Mesendoderm (in vitro differentiated cells): ENCODE results near the gene MTCH1.

ENCODE experiments used
- DNase-seq: peaks from one replicate; pipeline ENCODE4 v3.0.0; 2013
- H2AK5ac ChIP-seq: 2 replicates; pipeline ENCODE4 v1.6.1; 2013; ENCODE audit warnings: low read length, inconsistent platforms
- H2BK120ac ChIP-seq: 2 replicates; pipeline ENCODE4 v1.6.1; 2013; ENCODE audit warnings: low read depth, mild to moderate bottlenecking, low read length, moderate library complexity, mixed read lengths
- H2BK15ac ChIP-seq: replicated peaks from 2 replicates; pipeline ENCODE4 v1.6.1; 2013; ENCODE audit warnings: low read depth, mild to moderate bottlenecking, moderate library complexity
- H2BK5ac ChIP-seq: 2 replicates; pipeline ENCODE4 v1.6.1; 2013; ENCODE audit warnings: low read length, inconsistent platforms
- H3K18ac ChIP-seq: 2 replicates; pipeline ENCODE4 v1.6.1; 2013; ENCODE audit warnings: mild to moderate bottlenecking, low read length, mixed read lengths
- H3K23ac ChIP-seq: one replicate; pipeline ENCODE4 v1.6.1; 2013; ENCODE audit warnings: low read length
- H3K27ac ChIP-seq: 2 replicates; pipeline ENCODE4 v1.5.1; 2013; ENCODE audit warnings: low read depth, mild to moderate bottlenecking, inconsistent platforms, low read length, moderate library complexity
- H3K27me3 ChIP-seq: 2 replicates; pipeline ENCODE4 v1.6.1; 2013; ENCODE audit warnings: low read length, control low read depth, mild to moderate bottlenecking, inconsistent platforms; ENCODE audit not compliant: insufficient read depth, poor library complexity
- H3K36me3 ChIP-seq: 2 replicates; pipeline ENCODE4 v1.6.1; 2013; ENCODE audit warnings: low read length, inconsistent platforms; ENCODE audit not compliant: control insufficient read depth, insufficient read depth
- H3K4ac ChIP-seq: one replicate; pipeline ENCODE4 v1.6.1; 2013; ENCODE audit warnings: low read depth, mild to moderate bottlenecking, low read length, moderate library complexity
- H3K4me1 ChIP-seq: 2 replicates; pipeline ENCODE4 v1.6.1; 2013; ENCODE audit warnings: low read depth, low read length, inconsistent platforms; ENCODE audit not compliant: control insufficient read depth
- H3K4me2 ChIP-seq: 2 replicates; pipeline ENCODE4 v1.6.1; 2013; ENCODE audit warnings: low read length
- H3K4me3 ChIP-seq: 2 replicates; pipeline ENCODE4 v1.5.1; 2013; ENCODE audit warnings: mild to moderate bottlenecking, low read length
- H3K56ac ChIP-seq: one replicate; pipeline ENCODE4 v1.6.1; 2013; ENCODE audit warnings: low read length
- H3K79me1 ChIP-seq: 2 replicates; pipeline ENCODE4 v1.6.1; 2013; ENCODE audit warnings: low read length, inconsistent platforms
- H3K79me2 ChIP-seq: 2 replicates; pipeline ENCODE4 v1.6.1; 2013; ENCODE audit warnings: mild to moderate bottlenecking, low read length; ENCODE audit not compliant: control insufficient read depth, insufficient read depth
- H3K9ac ChIP-seq: 2 replicates; pipeline ENCODE4 v1.6.1; 2013; ENCODE audit warnings: low read length, inconsistent platforms
- H4K5ac ChIP-seq: one replicate; pipeline ENCODE4 v1.6.1; 2013; ENCODE audit warnings: low read length
- H4K8ac ChIP-seq: one replicate; pipeline ENCODE4 v1.6.1; 2013; ENCODE audit warnings: low read depth, mild to moderate bottlenecking, control low read depth, low read length, moderate library complexity
- WGBS: extraction: QIAGEN DNeasy Blood & Tissue Kit; methylation state at CpG from one replicate; pipeline ENCODE4 v1.1.7; 2013; ENCODE audit warnings: low lambda C conversion rate, missing lambda C conversion rate; ENCODE audit not compliant: insufficient coverage; ENCODE audit errors: extremely low coverage; 5-methylcytosine and 5-hydroxymethylcytosine counted together

MTCH1 gene

DNA sequence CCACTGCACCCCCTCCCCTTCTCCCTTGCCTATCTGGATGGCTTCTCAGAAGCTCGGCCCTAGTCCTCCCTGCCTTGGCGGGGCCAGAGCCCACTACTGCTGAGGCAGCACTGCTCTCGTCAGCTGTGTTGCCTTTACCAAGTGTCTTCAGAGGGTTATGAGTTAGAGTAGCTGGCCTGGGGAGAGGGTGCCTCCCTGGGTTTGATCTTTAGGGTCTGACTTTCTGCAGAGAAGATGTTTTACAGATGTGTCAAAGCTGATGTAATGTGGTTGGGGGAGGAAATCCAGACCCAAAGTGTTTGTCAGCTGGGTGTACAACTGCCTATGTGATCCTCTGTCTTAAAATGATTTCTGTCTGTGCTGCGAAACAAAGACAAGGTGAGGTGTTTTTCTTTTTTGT is 61.9 kb downstream of the MTCH1 start:
- H2BK15ac ChIP-seq: no peak overlapping the region
- H3K79me1 ChIP-seq: no peaks in the 10 kb centered on the region
- no peak overlapping the region for H2BK5ac ChIP-seq
- no peak overlapping the region for H3K4me3 ChIP-seq
- H3K4ac ChIP-seq: no peak overlapping the region
- H3K4me2 ChIP-seq: no peak overlapping the region
- no peak overlapping the region for H3K27ac ChIP-seq
- H4K8ac ChIP-seq: no peak overlapping the region
- H3K79me2 ChIP-seq: no peaks in the 10 kb centered on the region
- no peaks in the 10 kb centered on the region for H3K4me1 ChIP-seq
- H3K18ac ChIP-seq: no peak overlapping the region
- no peaks in the 10 kb centered on the region for H3K27me3 ChIP-seq
- H3K56ac ChIP-seq: no peak overlapping the region
- no peak overlapping the region for H3K9ac ChIP-seq
- no CpG with 5 or more reads among the region's 4 CpGs for WGBS
- no peaks in the 10 kb centered on the region for H3K36me3 ChIP-seq
- no peak overlapping the region for H2AK5ac ChIP-seq
- no peak overlapping the region for H3K23ac ChIP-seq
- no peak for DNase-seq
- no peak overlapping the region for H2BK120ac ChIP-seq
- no peak overlapping the region for H4K5ac ChIP-seq

DNA sequence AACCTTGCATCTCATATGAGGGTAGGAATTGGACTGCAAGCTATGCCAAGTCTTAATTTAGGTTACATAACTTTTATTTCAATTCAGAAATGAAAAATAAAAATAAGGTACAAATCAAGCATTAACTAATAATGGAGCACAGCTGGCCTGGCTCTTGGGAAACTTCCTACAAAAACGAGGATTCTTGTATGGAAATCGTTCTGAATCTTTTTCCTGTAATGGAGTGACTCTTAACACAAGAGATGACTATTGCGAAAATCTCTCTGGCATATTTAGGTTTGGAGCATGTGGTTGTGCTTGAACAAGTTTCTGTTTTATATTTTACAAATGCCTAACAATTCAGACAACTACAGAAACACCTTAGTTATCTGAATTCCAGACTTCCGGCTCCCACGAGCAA is 65.5 kb downstream of the MTCH1 start:
- Histone ChIP-seq H4K8ac (no peak overlapping the region), H2BK15ac (no peak overlapping the region), H4K5ac (no peak overlapping the region), H3K79me2 (no peaks in the 10 kb centered on the region), H2AK5ac (no peak overlapping the region), H3K36me3 (no peaks in the 10 kb centered on the region), H2BK5ac (no peak overlapping the region), H3K23ac (no peak overlapping the region), H3K4ac (no peak overlapping the region), H3K4me2 (no peak overlapping the region), H2BK120ac (no peak overlapping the region), H3K4me3 (no peak overlapping the region), H3K79me1 (no peaks in the 10 kb centered on the region), H3K18ac (no peak overlapping the region), H3K4me1 (no peaks in the 10 kb centered on the region), H3K27me3 (no peaks in the 10 kb centered on the region), H3K9ac (no peak overlapping the region), H3K27ac (no peak overlapping the region), H3K56ac (no peak overlapping the region)
- no CpG with 5 or more reads among the region's 5 CpGs for WGBS
- DNase-seq: no peak

DNA sequence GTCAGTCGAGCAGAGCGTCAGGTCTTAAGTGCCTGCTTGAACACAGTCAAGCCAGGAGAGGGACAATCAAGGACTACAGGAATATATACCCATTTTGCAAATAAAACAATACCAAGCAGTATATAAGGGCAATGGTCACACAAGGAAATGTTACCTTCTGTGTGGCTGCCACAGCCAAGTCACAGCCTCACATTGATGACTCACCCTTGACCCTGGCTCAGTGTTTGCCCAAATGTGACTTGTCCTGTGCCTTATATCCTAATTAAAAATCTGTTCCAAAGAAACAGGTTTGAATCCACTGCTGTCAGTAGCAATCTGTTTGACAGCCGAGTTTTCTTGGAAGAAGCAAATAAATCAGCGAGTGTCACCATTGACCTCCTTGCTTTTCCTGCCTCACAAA is 65.9 kb downstream of the MTCH1 start:
- H2AK5ac ChIP-seq: no peak overlapping the region
- H2BK15ac ChIP-seq: no peak overlapping the region
- no peaks in the 10 kb centered on the region for H3K27me3 ChIP-seq
- no peak overlapping the region for H3K56ac ChIP-seq
- H3K4me3 ChIP-seq: no peak overlapping the region
- H3K18ac ChIP-seq: no peak overlapping the region
- no peak overlapping the region for H3K9ac ChIP-seq
- H3K36me3 ChIP-seq: no peaks in the 10 kb centered on the region
- no CpG with 5 or more reads among the region's 4 CpGs for WGBS
- H4K8ac ChIP-seq: no peak overlapping the region
- H3K27ac ChIP-seq: no peak overlapping the region
- H4K5ac ChIP-seq: no peak overlapping the region
- DNase-seq: no peak
- no peak overlapping the region for H3K23ac ChIP-seq
- no peak overlapping the region for H3K4me2 ChIP-seq
- no peak overlapping the region for H3K4ac ChIP-seq
- no peak overlapping the region for H2BK5ac ChIP-seq
- H3K4me1 ChIP-seq: no peaks in the 10 kb centered on the region
- H2BK120ac ChIP-seq: no peak overlapping the region
- no peaks in the 10 kb centered on the region for H3K79me2 ChIP-seq
- no peaks in the 10 kb centered on the region for H3K79me1 ChIP-seq
